ENCODE results near the gene RBM10.

RBM10 gene

GRCh38 chrX:47162927-47163583 is 18.0 kb downstream of the RBM10 start:
- Histone ChIP-seq H3K9ac (ENCODE audit: low read length) (no peak overlapping the region), H3K4ac (ENCODE audit: low read depth, low read length) (no peak overlapping the region), H2BK12ac (ENCODE audit: low read length) (no peak overlapping the region), H2BK120ac (ENCODE audit: insufficient read depth, low read length, poor library complexity) (no peak overlapping the region), H2AK5ac (ENCODE audit: low read length) (no peak overlapping the region), H2AFZ (ENCODE audit: insufficient read depth, low read length, poor library complexity) (no peak overlapping the region), H3K4me3 (ENCODE audit: low read depth, low read length) (no peak overlapping the region), H3K4me1 (ENCODE audit: control insufficient read depth in 1 of 2, insufficient read depth in 2 of 2, low read length in 2 of 2) (no peaks in the 10 kb centered on the region), H3K4me2 (ENCODE audit: low read length) (no peak overlapping the region), H4K8ac (ENCODE audit: low read depth, low read length) (no peak overlapping the region), H3K79me1 (ENCODE audit: low read length) (no peaks in the 10 kb centered on the region), H4K91ac (ENCODE audit: low read depth, low read length) (no peak overlapping the region), H3K18ac (ENCODE audit: low read length) (no peak overlapping the region), H3K27ac (ENCODE audit: low read depth, low read length) (no peak overlapping the region), H3K14ac (ENCODE audit: low read length) (no peak overlapping the region), H3K36me3 (ENCODE audit: control insufficient read depth in 1 of 2, insufficient read depth in 2 of 2, low read length in 2 of 2) (peaks cover 3% of the 10 kb centered on the region in 2 experiments), H3K9me3 (ENCODE audit: insufficient read depth, low read depth, low read length) (no peaks in the 10 kb centered on the region), H3K23ac (ENCODE audit: low read length) (no peak overlapping the region), H4K12ac (ENCODE audit: low read depth, low read length) (no peak overlapping the region), H3K27me3 (ENCODE audit: insufficient read depth, low read length) (no peaks in the 10 kb centered on the region), H2BK5ac (ENCODE audit: low read depth, low read length, poor library complexity) (no peak overlapping the region), H3K79me2 (ENCODE audit: control insufficient read depth, insufficient read depth, low read length, poor library complexity) (no peaks in the 10 kb centered on the region)
- DNase-seq: peak in 1 of 2 donors; percentile 69
- no CpG with 5 or more reads among the region's 5 CpGs for WGBS (ENCODE audit: extremely low coverage, insufficient coverage, insufficient read length)

- Histone ChIP-seq H2BK12ac (ENCODE audit: low read length) (no peak overlapping the region), H4K91ac (ENCODE audit: low read depth, low read length) (no peak overlapping the region), H3K18ac (ENCODE audit: low read length) (no peak overlapping the region), H3K23ac (ENCODE audit: low read length) (no peak overlapping the region), H2BK120ac (ENCODE audit: insufficient read depth, low read length, poor library complexity) (no peak overlapping the region), H3K79me2 (ENCODE audit: control insufficient read depth, insufficient read depth, low read length, poor library complexity) (no peaks in the 10 kb centered on the region), H3K27me3 (ENCODE audit: insufficient read depth, low read length) (no peaks in the 10 kb centered on the region), H3K4me3 (ENCODE audit: low read depth, low read length) (no peak overlapping the region), H4K8ac (ENCODE audit: low read depth, low read length) (no peak overlapping the region), H3K4me2 (ENCODE audit: low read length) (no peak overlapping the region), H2BK5ac (ENCODE audit: low read depth, low read length, poor library complexity) (no peak overlapping the region), H4K12ac (ENCODE audit: low read depth, low read length) (no peak overlapping the region), H3K9me3 (ENCODE audit: insufficient read depth, low read depth, low read length) (no peaks in the 10 kb centered on the region), H3K36me3 (ENCODE audit: control insufficient read depth in 1 of 2, insufficient read depth in 2 of 2, low read length in 2 of 2) (peaks cover 6% of the 10 kb centered on the region in 2 experiments), H3K27ac (ENCODE audit: low read depth, low read length) (no peak overlapping the region), H2AFZ (ENCODE audit: insufficient read depth, low read length, poor library complexity) (no peak overlapping the region), H3K4ac (ENCODE audit: low read depth, low read length) (no peak overlapping the region), H3K4me1 (ENCODE audit: control insufficient read depth in 1 of 2, insufficient read depth in 2 of 2, low read length in 2 of 2) (no peaks in the 10 kb centered on the region), H2AK5ac (ENCODE audit: low read length) (no peak overlapping the region), H3K14ac (ENCODE audit: low read length) (no peak overlapping the region), H3K79me1 (ENCODE audit: low read length) (no peaks in the 10 kb centered on the region), H3K9ac (ENCODE audit: low read length) (no peak overlapping the region)
- WGBS (ENCODE audit: extremely low coverage, insufficient coverage, insufficient read length): no CpG with 5 or more reads among the region's 3 CpGs
- DNase-seq: no peak
These were observed 19.4 kb downstream of the RBM10 start for GRCh38 chrX:47164420-47164819.

GRCh38 chrX:47166126-47166525 is 21.1 kb downstream of the RBM10 start:
- Histone ChIP-seq H3K4me2 (ENCODE audit: low read length) (no peak overlapping the region), H3K4me3 (ENCODE audit: low read depth, low read length) (no peak overlapping the region), H3K27me3 (ENCODE audit: insufficient read depth, low read length) (no peaks in the 10 kb centered on the region), H3K27ac (ENCODE audit: low read depth, low read length) (no peak overlapping the region), H4K12ac (ENCODE audit: low read depth, low read length) (no peak overlapping the region), H3K79me2 (ENCODE audit: control insufficient read depth, insufficient read depth, low read length, poor library complexity) (no peaks in the 10 kb centered on the region), H3K18ac (ENCODE audit: low read length) (no peak overlapping the region), H2AK5ac (ENCODE audit: low read length) (no peak overlapping the region), H3K9ac (ENCODE audit: low read length) (no peak overlapping the region), H3K4me1 (ENCODE audit: control insufficient read depth in 1 of 2, insufficient read depth in 2 of 2, low read length in 2 of 2) (no peaks in the 10 kb centered on the region), H3K14ac (ENCODE audit: low read length) (no peak overlapping the region), H3K23ac (ENCODE audit: low read length) (no peak overlapping the region), H2BK120ac (ENCODE audit: insufficient read depth, low read length, poor library complexity) (no peak overlapping the region), H3K36me3 (ENCODE audit: control insufficient read depth in 1 of 2, insufficient read depth in 2 of 2, low read length in 2 of 2) (peaks cover 23% of the 10 kb centered on the region in 2 experiments), H2BK5ac (ENCODE audit: low read depth, low read length, poor library complexity) (no peak overlapping the region), H4K8ac (ENCODE audit: low read depth, low read length) (no peak overlapping the region), H3K9me3 (ENCODE audit: insufficient read depth, low read depth, low read length) (no peaks in the 10 kb centered on the region), H2AFZ (ENCODE audit: insufficient read depth, low read length, poor library complexity) (no peak overlapping the region), H3K79me1 (ENCODE audit: low read length) (no peaks in the 10 kb centered on the region), H4K91ac (ENCODE audit: low read depth, low read length) (no peak overlapping the region), H3K4ac (ENCODE audit: low read depth, low read length) (no peak overlapping the region), H2BK12ac (ENCODE audit: low read length) (no peak overlapping the region)
- WGBS (ENCODE audit: extremely low coverage, insufficient coverage, insufficient read length): no CpG with 5 or more reads among the region's 5 CpGs
- DNase-seq: peak; percentile 36 to 65

- Histone ChIP-seq H3K4ac (ENCODE audit: low read depth, low read length) (no peak overlapping the region), H3K79me2 (ENCODE audit: control insufficient read depth, insufficient read depth, low read length, poor library complexity) (no peaks in the 10 kb centered on the region), H3K79me1 (ENCODE audit: low read length) (no peaks in the 10 kb centered on the region), H4K8ac (ENCODE audit: low read depth, low read length) (no peak overlapping the region), H2BK12ac (ENCODE audit: low read length) (no peak overlapping the region), H4K12ac (ENCODE audit: low read depth, low read length) (no peak overlapping the region), H3K18ac (ENCODE audit: low read length) (no peak overlapping the region), H2AK5ac (ENCODE audit: low read length) (no peak overlapping the region), H2BK120ac (ENCODE audit: insufficient read depth, low read length, poor library complexity) (no peak overlapping the region), H3K4me2 (ENCODE audit: low read length) (no peak overlapping the region), H3K14ac (ENCODE audit: low read length) (no peak overlapping the region), H2BK5ac (ENCODE audit: low read depth, low read length, poor library complexity) (no peak overlapping the region), H3K9ac (ENCODE audit: low read length) (no peak overlapping the region), H3K9me3 (ENCODE audit: insufficient read depth, low read depth, low read length) (no peaks in the 10 kb centered on the region), H2AFZ (ENCODE audit: insufficient read depth, low read length, poor library complexity) (no peak overlapping the region), H3K23ac (ENCODE audit: low read length) (no peak overlapping the region), H3K4me1 (ENCODE audit: control insufficient read depth in 1 of 2, insufficient read depth in 2 of 2, low read length in 2 of 2) (no peaks in the 10 kb centered on the region), H4K91ac (ENCODE audit: low read depth, low read length) (no peak overlapping the region), H3K27ac (ENCODE audit: low read depth, low read length) (no peak overlapping the region), H3K36me3 (ENCODE audit: control insufficient read depth in 1 of 2, insufficient read depth in 2 of 2, low read length in 2 of 2) (peaks cover 48% of the 10 kb centered on the region in 2 experiments), H3K4me3 (ENCODE audit: low read depth, low read length) (no peak overlapping the region), H3K27me3 (ENCODE audit: insufficient read depth, low read length) (no peaks in the 10 kb centered on the region)
- no peak for DNase-seq
- no CpG with 5 or more reads among the region's 6 CpGs for WGBS (ENCODE audit: extremely low coverage, insufficient coverage, insufficient read length)
These were observed 23.6 kb downstream of the RBM10 start for GRCh38 chrX:47168495-47169073.
